HepG2 (cell line): ENCODE results near the gene PAPOLA. TPM values are rescaled to one million over a fixed set of nuclear protein-coding genes. Genes with fewer than 3 reads are reported as not detected.
A peak's percentile ranks its signal among the peaks of the same experiment; 100 is the strongest.

Experiments used
- ARID2 ChIP-seq: sonication (generic); formaldehyde crosslinking; IDR thresholded peaks from 2 replicates; pipeline ENCODE4 v1.8.1; 2022; ENCODE audit warnings: mild to moderate bottlenecking, missing genetic modification reagents, borderline replicate concordance
- CCDC6 ChIP-seq: sonication (generic); formaldehyde crosslinking; IDR thresholded peaks from 2 replicates; pipeline ENCODE4 v1.8.1; 2022; ENCODE audit warnings: mild to moderate bottlenecking, missing genetic modification reagents, moderate library complexity
- CREB1 ChIP-seq, 2 experiments: fragments of 450-650 bp in 1 of 2; IDR thresholded peaks; 2 replicates each; pipeline ENCODE4 v1.6.1; 2016 to 2017; ENCODE audit warnings: control low read depth in 1 of 2, mild to moderate bottlenecking in 1 of 2, missing compliant biosample characterization in 1 of 2, missing genetic modification characterization in 1 of 2
- EEA1 ChIP-seq: sonication (generic); formaldehyde crosslinking; IDR thresholded peaks from 2 replicates; pipeline ENCODE4 v1.5.1; 2020; ENCODE audit warnings: mild to moderate bottlenecking, missing genetic modification reagents, borderline replicate concordance
- GATAD2A ChIP-seq: IDR thresholded peaks from 2 replicates; pipeline ENCODE4 v1.6.1; 2016
- HINFP ChIP-seq: sonication (generic); formaldehyde crosslinking; IDR thresholded peaks from 2 replicates; pipeline ENCODE4 v1.4.0; 2020; ENCODE audit warnings: low read depth, mild to moderate bottlenecking, missing genetic modification reagents
- KAT8 ChIP-seq: IDR thresholded peaks from 2 replicates; pipeline ENCODE4 v1.6.1; 2016; ENCODE audit warnings: missing genetic modification reagents, missing compliant biosample characterization
- LCORL ChIP-seq, 2 experiments: fragments of 450-650 bp in 1 of 2; sonication (generic) in 1 of 2; formaldehyde crosslinking in 1 of 2; IDR thresholded peaks; 2 replicates each; pipeline versions ENCODE4 v1.5.0 to v1.6.1; 2017 to 2020; ENCODE audit warnings: antibody characterized with exemption in 1 of 2, missing genetic modification reagents in 1 of 2
- PCBP2 ChIP-seq: fragments of 200-400 bp; formaldehyde crosslinking; optimal IDR thresholded peaks from 2 replicates; pipeline ENCODE3; 2018; ENCODE audit warnings: low read length, low read depth; ENCODE audit not compliant: poor library complexity, severe bottlenecking
- SRSF9 ChIP-seq: fragments of 200-400 bp; formaldehyde crosslinking; IDR thresholded peaks from 2 replicates; pipeline ENCODE4 v1.6.1; 2018; ENCODE audit warnings: borderline replicate concordance, mild to moderate bottlenecking, low read depth, low read length; ENCODE audit not compliant: insufficient read depth, poor library complexity, severe bottlenecking
- TCF12 ChIP-seq, 2 experiments: fragments of 450-650 bp in 1 of 2; sonication (generic) in 1 of 2; formaldehyde crosslinking in 1 of 2; IDR thresholded peaks; 2 replicates each; pipeline versions ENCODE4 v1.6.1 to v1.8.0; 2017 to 2022; ENCODE audit warnings: antibody characterized with exemption in 1 of 2, mild to moderate bottlenecking in 1 of 2, missing genetic modification reagents in 1 of 2, moderate library complexity in 1 of 2
- THAP11 ChIP-seq: IDR thresholded peaks from 2 replicates; pipeline ENCODE4 v1.6.1; 2016; ENCODE audit warnings: missing biosample characterization, missing genetic modification reagents
- THAP7 ChIP-seq: sonication (generic); formaldehyde crosslinking; IDR thresholded peaks from 2 replicates; pipeline ENCODE4 v1.8.1; 2023; ENCODE audit warnings: mild to moderate bottlenecking, missing genetic modification reagents
- TIGD3 ChIP-seq: sonication (generic); formaldehyde crosslinking; IDR thresholded peaks from 2 replicates; pipeline ENCODE4 v1.5.1; 2020; ENCODE audit warnings: mild to moderate bottlenecking, missing genetic modification reagents, borderline replicate concordance
- YEATS2 ChIP-seq: sonication (generic); formaldehyde crosslinking; IDR thresholded peaks from 2 replicates; pipeline ENCODE4 v1.4.0; 2020; ENCODE audit warnings: missing genetic modification reagents, borderline replicate concordance
- ZBTB33 ChIP-seq: sonication (generic); formaldehyde crosslinking; IDR thresholded peaks from 2 replicates; pipeline ENCODE4 v1.4.0; 2020; ENCODE audit warnings: missing genetic modification reagents
- ZC3H13 ChIP-seq: sonication (generic); formaldehyde crosslinking; IDR thresholded peaks from 2 replicates; pipeline ENCODE4 v1.8.1; 2023; ENCODE audit warnings: mild to moderate bottlenecking, missing genetic modification reagents, moderate library complexity
- ZFX ChIP-seq: sonication (generic); formaldehyde crosslinking; IDR thresholded peaks from 2 replicates; pipeline ENCODE4 v1.4.0; 2020; ENCODE audit warnings: mild to moderate bottlenecking, low read depth, missing genetic modification reagents, moderate library complexity
- ZNF138 ChIP-seq: sonication (generic); formaldehyde crosslinking; IDR thresholded peaks from 2 replicates; pipeline ENCODE4 v1.5.0; 2020; ENCODE audit warnings: mild to moderate bottlenecking, low read depth, missing genetic modification reagents
- ZNF350 ChIP-seq: sonication (generic); formaldehyde crosslinking; IDR thresholded peaks from 2 replicates; pipeline ENCODE4 v1.4.0; 2020; ENCODE audit warnings: mild to moderate bottlenecking, low read depth, missing genetic modification reagents, borderline replicate concordance
- ZNF547 ChIP-seq: sonication (generic); formaldehyde crosslinking; IDR thresholded peaks from 2 replicates; pipeline ENCODE4 v1.5.1; 2020; ENCODE audit warnings: mild to moderate bottlenecking, missing genetic modification reagents
- ZNF615 ChIP-seq: sonication (generic); formaldehyde crosslinking; IDR thresholded peaks from 2 replicates; pipeline ENCODE4 v1.5.0; 2020; ENCODE audit warnings: mild to moderate bottlenecking, missing genetic modification reagents, borderline replicate concordance
- ZNF672 ChIP-seq: sonication (generic); formaldehyde crosslinking; IDR thresholded peaks from 2 replicates; pipeline ENCODE4 v1.8.1; 2022; ENCODE audit warnings: missing genetic modification reagents
- polyA plus RNA-seq, 8 experiments: library from polyadenylated mRNA; depleted of rRNA in 3 of 8; stranded (reverse) in 7 of 8; unstranded in 1 of 8; fragments of >200 nt; fragmentation: Illumina TruSeq in 4 of 8; extraction: Trizol in 4 of 8; gene quantifications; 2 replicates each; pipeline versions ENCODE4 v1.2.1 to v1.2.3, GENCODE V29; 2011 to 2016; ENCODE audit warnings: low read depth in 4 of 8, missing spikeins in 1 of 8, mixed read lengths in 1 of 8; ENCODE audit not compliant: insufficient read depth in 1 of 8
- total RNA-seq, 5 experiments: library from RNA; depleted of rRNA; stranded (reverse); fragments of >200 nt; fragmentation: Illumina TruSeq; extraction: Trizol; gene quantifications; 2 replicates each; pipeline ENCODE4 v1.2.3, GENCODE V29; 2016; ENCODE audit warnings: low read depth in 1 of 5

The PAPOLA gene
- total and polyA plus RNA-seq, 2 of the 13 experiments (the other 11 are each of a cell fraction or from before 2014, with no cell fraction given): 103 to 151 TPM

GRCh38 chr14:96461950-96462798, 40.0 kb upstream of the PAPOLA start (continued):
- TF ChIP-seq CREB1 (IDR thresholded peaks at IDR 0.05) (no peak), CREB1 (CRISPR knock-in tag; IDR thresholded peaks at IDR 0.05) (peak; percentile 74), EEA1 (no peak), KAT8 (CRISPR knock-in tag) (peak; percentile 92), HINFP (CRISPR knock-in tag) (0 out of 2 replicates have a peak, but pooled peaks have one; percentile 20), ZNF138 (no peak), ARID2 (CRISPR knock-in tag) (no peak), YEATS2 (CRISPR knock-in tag) (peak; percentile 69; the same call in 1 of the 2 replicates), ZNF547 (CRISPR knock-in tag) (no peak), TCF12 (IDR thresholded peaks at IDR 0.05) (no peak), TCF12 (CRISPR knock-in tag; IDR thresholded peaks at IDR 0.05) (no peak), GATAD2A (CRISPR knock-in tag) (peak; percentile 83), ZNF350 (CRISPR knock-in tag) (no peak), ZBTB33 (CRISPR knock-in tag) (no peak), ZNF672 (no peak), PCBP2 (no peak), SRSF9 (no peak), THAP7 (no peak), ZC3H13 (CRISPR knock-in tag) (no peak), ZFX (CRISPR knock-in tag) (peak; percentile 63), ZNF615 (no peak), TIGD3 (no peak), CCDC6 (peak; percentile 43; the same call in 1 of the 2 replicates), THAP11 (CRISPR knock-in tag) (peak; percentile 77), LCORL (IDR thresholded peaks at IDR 0.05) (peak; percentile 77), LCORL (CRISPR knock-in tag; IDR thresholded peaks at IDR 0.05) (peak; percentile 68; the same call in 1 of the 2 replicates)
